GM23338 (cell line): ENCODE results near the gene VSTM1. TPM values are rescaled to one million over a fixed set of nuclear protein-coding genes. Genes with fewer than 3 reads are reported as not detected.
A peak's percentile ranks its signal among the peaks of the same experiment; 100 is the strongest.

Source experiments
- ATAC-seq: fragments of 200-7000 bp; cut with Tn5 transposase; 3 replicates; pipeline ENCODE4 v1.9.1; 2020
- DNase-seq: peaks from one replicate; pipeline ENCODE4 v3.0.0-alpha.2; 2015; ENCODE audit warnings: low spot score
- H2AFZ ChIP-seq: fragments of 200-600 bp; sonication (generic); 2 replicates; pipeline ENCODE4 v1.8.0; 2016; ENCODE audit warnings: antibody characterized with exemption, mild to moderate bottlenecking, moderate library complexity
- H3F3A ChIP-seq: fragments of 200-600 bp; sonication (generic); replicated peaks from 2 replicates; pipeline ENCODE4 v1.8.0; 2017; ENCODE audit warnings: antibody characterized with exemption, mixed run types, low read depth
- H3K27ac ChIP-seq: fragments of 200-600 bp; sonication (generic); 2 replicates; pipeline ENCODE4 v1.6.1; 2016; ENCODE audit warnings: low read depth
- H3K27me3 ChIP-seq: fragments of 200-600 bp; sonication (generic); 2 replicates; pipeline ENCODE4 v1.8.0; 2016; ENCODE audit warnings: mild to moderate bottlenecking, mixed run types, moderate library complexity; ENCODE audit not compliant: insufficient read depth
- H3K36me3 ChIP-seq: fragments of 200-600 bp; sonication (generic); 2 replicates; pipeline ENCODE4 v1.8.0; 2016; ENCODE audit warnings: mild to moderate bottlenecking; ENCODE audit not compliant: insufficient read depth
- H3K4me1 ChIP-seq: fragments of 200-600 bp; sonication (generic); 2 replicates; pipeline ENCODE4 v1.8.0; 2016; ENCODE audit warnings: mild to moderate bottlenecking, moderate library complexity; ENCODE audit not compliant: insufficient read depth
- H3K4me2 ChIP-seq: fragments of 200-600 bp; sonication (generic); 2 replicates; pipeline ENCODE4 v1.7.1; 2017; ENCODE audit warnings: mixed run types
- H3K4me3 ChIP-seq: fragments of 200-600 bp; sonication (generic); 2 replicates; pipeline ENCODE4 v1.6.1; 2016; ENCODE audit warnings: mixed run types
- H3K79me2 ChIP-seq: fragments of 200-600 bp; sonication (generic); replicated peaks from 2 replicates; pipeline ENCODE4 v1.8.0; 2017; ENCODE audit warnings: mild to moderate bottlenecking; ENCODE audit not compliant: insufficient read depth
- H3K9me2 ChIP-seq: fragments of 200-600 bp; sonication (generic); 2 replicates; pipeline ENCODE4 v1.8.0; 2017; ENCODE audit not compliant: insufficient read depth
- H4K20me1 ChIP-seq: fragments of 200-600 bp; sonication (generic); replicated peaks from 2 replicates; pipeline ENCODE4 v1.8.0; 2017; ENCODE audit warnings: mild to moderate bottlenecking; ENCODE audit not compliant: insufficient read depth
- H3K27ac Mint-ChIP-seq: 2 replicates; pipeline ENCODE4 v1.8.0; 2020; ENCODE audit warnings: inconsistent platforms, mild to moderate bottlenecking, moderate library complexity, mixed read lengths
- H3K27me3 Mint-ChIP-seq: 3 replicates; pipeline ENCODE4 v1.8.0; 2022; ENCODE audit warnings: low read depth, mild to moderate bottlenecking, moderate library complexity, mixed read lengths, inconsistent platforms; ENCODE audit not compliant: insufficient read depth, poor library complexity
- H3K36me3 Mint-ChIP-seq: 3 replicates; pipeline ENCODE4 v1.8.0; 2021; ENCODE audit warnings: low read depth, mild to moderate bottlenecking, inconsistent platforms, moderate library complexity, mixed read lengths
- H3K4me1 Mint-ChIP-seq: 3 replicates; pipeline ENCODE4 v1.8.0; 2020; ENCODE audit warnings: mild to moderate bottlenecking, inconsistent platforms, mixed read lengths
- H3K4me3 Mint-ChIP-seq: 3 replicates; pipeline ENCODE4 v1.8.0; 2021; ENCODE audit warnings: moderate library complexity, mild to moderate bottlenecking, inconsistent platforms, mixed read lengths
- H3K9me3 Mint-ChIP-seq: 3 replicates; pipeline ENCODE4 v1.8.0; 2020; ENCODE audit warnings: moderate library complexity, mild to moderate bottlenecking, inconsistent platforms, mixed read lengths
- CREB1 ChIP-seq: fragments of 250-450 bp; sonication (Bioruptor Pico); IDR thresholded peaks from 2 replicates; pipeline ENCODE4 v1.5.0; 2020; ENCODE audit warnings: low read depth, mild to moderate bottlenecking, moderate library complexity
- EZH2phosphoT487 ChIP-seq: fragments of 200-600 bp; sonication (generic); IDR thresholded peaks from one replicate; pipeline ENCODE4 v1.8.1; 2018; ENCODE audit warnings: antibody characterized with exemption; ENCODE audit not compliant: unreplicated experiment
- NANOG ChIP-seq: IDR thresholded peaks from 2 replicates; pipeline ENCODE4 v1.6.1; 2016; ENCODE audit warnings: antibody characterized with exemption, borderline replicate concordance
- POLR2AphosphoS5 ChIP-seq: IDR thresholded peaks from 2 replicates; pipeline ENCODE4 v1.6.1; 2016; ENCODE audit warnings: antibody characterized with exemption, low read depth
- STAT1 ChIP-seq: IDR thresholded peaks from one replicate; pipeline ENCODE4 v1.6.1; 2016; ENCODE audit warnings: antibody characterized with exemption; ENCODE audit not compliant: unreplicated experiment
- ZNF114 ChIP-seq: fragments of 250-450 bp; sonication (Bioruptor Pico); IDR thresholded peaks from 2 replicates; pipeline ENCODE4 v1.5.0; 2020; ENCODE audit warnings: mild to moderate bottlenecking, moderate library complexity
- ZNF331 ChIP-seq: fragments of 250-450 bp; sonication (Bioruptor Pico); IDR thresholded peaks from 2 replicates; pipeline ENCODE4 v1.5.0; 2020; ENCODE audit warnings: low read depth, mild to moderate bottlenecking, moderate library complexity
- polyA plus RNA-seq: library from polyadenylated mRNA; unstranded; fragments of >200 nt; fragmentation: Nextera tagmentation; extraction: Ambion mirVana; gene quantifications from 2 replicates; pipeline ENCODE4 v1.2.1, GENCODE V29; 2016
- total RNA-seq: library from RNA; depleted of rRNA; stranded (reverse); fragments of >200 nt; shearing (Covaris generic); gene quantifications from 2 replicates; pipeline ENCODE4 v1.2.3, GENCODE V29; 2014
- TF ChIP-seq, protein P1 (sequence below): IDR thresholded peaks from one replicate; pipeline ENCODE4 v1.6.1; 2018; ENCODE audit warnings: antibody characterized with exemption; ENCODE audit not compliant: unreplicated experiment
- TF ChIP-seq, protein P2 (sequence below): IDR thresholded peaks from 2 replicates; pipeline ENCODE4 v1.6.1; 2016; ENCODE audit warnings: antibody characterized with exemption
- TF ChIP-seq, protein P3 (sequence below), 2 experiments: fragments of 200-600 bp in 1 of 2; sonication (generic) in 1 of 2; conservative IDR thresholded peaks; 2 replicates each; pipeline versions ENCODE4 v1.5.1 to v1.6.1; 2016 to 2017; ENCODE audit warnings: antibody characterized with exemption in 2 of 2, low read depth in 2 of 2, mild to moderate bottlenecking in 2 of 2, moderate library complexity in 1 of 2
- TF ChIP-seq, protein P4 (sequence below): fragments of 250-450 bp; sonication (Bioruptor Pico); IDR thresholded peaks from 2 replicates; pipeline ENCODE4 v1.5.0; 2020; ENCODE audit warnings: mild to moderate bottlenecking, moderate library complexity

The VSTM1 gene
- total and polyA plus RNA-seq, 2 experiments from 2014 or later: not detected

DNA sequence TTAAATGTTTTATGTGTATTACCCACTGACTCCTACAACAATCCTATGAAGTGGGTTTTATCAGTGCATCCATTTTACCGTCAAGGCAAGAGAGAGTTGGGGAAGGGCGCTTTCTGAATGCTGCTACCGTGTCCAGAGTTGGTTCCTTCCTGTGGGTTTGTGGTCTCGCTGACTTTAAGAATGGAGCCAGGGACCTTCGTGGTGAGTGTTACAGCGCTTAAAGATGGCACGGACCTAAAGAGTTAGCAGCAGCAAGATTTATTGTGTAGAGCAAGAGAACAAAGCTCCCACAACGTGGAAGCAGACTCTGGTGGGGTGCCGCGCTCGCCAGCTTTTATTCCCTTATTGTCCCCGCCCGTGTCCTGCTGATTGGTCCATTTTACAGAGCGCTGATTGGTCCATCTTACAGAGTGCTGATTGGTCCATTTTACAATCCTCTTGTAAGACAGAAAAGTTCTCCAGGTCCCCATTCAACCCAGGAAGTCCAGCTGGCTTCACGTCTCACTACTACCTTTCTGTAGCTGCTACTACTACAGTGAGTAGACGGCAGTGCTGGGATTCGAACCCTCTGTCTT lies 30.8 kb upstream of the VSTM1 start:
- Mint-ChIP-seq H3K27ac (no peak overlapping the region), H3K9me3 (peaks cover 10% of the 10 kb centered on the region), H3K4me3 (peak overlapping the region; percentile 10; the same call in 1 of the 3 replicates), H3K4me1 (no peaks in the 10 kb centered on the region; the same call in none of the 3 replicates), H3K36me3 (peaks cover 7% of the 10 kb centered on the region; the same call in 1 of the 3 replicates), H3K27me3 (peaks cover 38% of the 10 kb centered on the region)
- Histone ChIP-seq H3K4me3 (no peak overlapping the region), H4K20me1 (no peaks in the 10 kb centered on the region), H3F3A (peaks cover 9% of the 10 kb centered on the region; the same call in 1 of the 2 replicates), H3K9me2 (no peaks in the 10 kb centered on the region), H2AFZ (no peak overlapping the region), H3K4me2 (no peak overlapping the region), H3K79me2 (no peaks in the 10 kb centered on the region), H3K27me3 (peaks cover 41% of the 10 kb centered on the region), H3K27ac (no peak overlapping the region), H3K36me3 (no peaks in the 10 kb centered on the region), H3K4me1 (peaks cover 6% of the 10 kb centered on the region; the same call in 1 of the 2 replicates)
- TF ChIP-seq CREB1 (CRISPR knock-in tag): no peak
- TF ChIP-seq POLR2AphosphoS5: no peak
- no peak for TF ChIP-seq EZH2phosphoT487
- no peak for TF ChIP-seq ZNF114
- TF ChIP-seq, protein P1, sequence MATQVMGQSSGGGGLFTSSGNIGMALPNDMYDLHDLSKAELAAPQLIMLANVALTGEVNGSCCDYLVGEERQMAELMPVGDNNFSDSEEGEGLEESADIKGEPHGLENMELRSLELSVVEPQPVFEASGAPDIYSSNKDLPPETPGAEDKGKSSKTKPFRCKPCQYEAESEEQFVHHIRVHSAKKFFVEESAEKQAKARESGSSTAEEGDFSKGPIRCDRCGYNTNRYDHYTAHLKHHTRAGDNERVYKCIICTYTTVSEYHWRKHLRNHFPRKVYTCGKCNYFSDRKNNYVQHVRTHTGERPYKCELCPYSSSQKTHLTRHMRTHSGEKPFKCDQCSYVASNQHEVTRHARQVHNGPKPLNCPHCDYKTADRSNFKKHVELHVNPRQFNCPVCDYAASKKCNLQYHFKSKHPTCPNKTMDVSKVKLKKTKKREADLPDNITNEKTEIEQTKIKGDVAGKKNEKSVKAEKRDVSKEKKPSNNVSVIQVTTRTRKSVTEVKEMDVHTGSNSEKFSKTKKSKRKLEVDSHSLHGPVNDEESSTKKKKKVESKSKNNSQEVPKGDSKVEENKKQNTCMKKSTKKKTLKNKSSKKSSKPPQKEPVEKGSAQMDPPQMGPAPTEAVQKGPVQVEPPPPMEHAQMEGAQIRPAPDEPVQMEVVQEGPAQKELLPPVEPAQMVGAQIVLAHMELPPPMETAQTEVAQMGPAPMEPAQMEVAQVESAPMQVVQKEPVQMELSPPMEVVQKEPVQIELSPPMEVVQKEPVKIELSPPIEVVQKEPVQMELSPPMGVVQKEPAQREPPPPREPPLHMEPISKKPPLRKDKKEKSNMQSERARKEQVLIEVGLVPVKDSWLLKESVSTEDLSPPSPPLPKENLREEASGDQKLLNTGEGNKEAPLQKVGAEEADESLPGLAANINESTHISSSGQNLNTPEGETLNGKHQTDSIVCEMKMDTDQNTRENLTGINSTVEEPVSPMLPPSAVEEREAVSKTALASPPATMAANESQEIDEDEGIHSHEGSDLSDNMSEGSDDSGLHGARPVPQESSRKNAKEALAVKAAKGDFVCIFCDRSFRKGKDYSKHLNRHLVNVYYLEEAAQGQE: no peak
- TF ChIP-seq ZNF331 (CRISPR knock-in tag): no peak
- TF ChIP-seq, protein P2, sequence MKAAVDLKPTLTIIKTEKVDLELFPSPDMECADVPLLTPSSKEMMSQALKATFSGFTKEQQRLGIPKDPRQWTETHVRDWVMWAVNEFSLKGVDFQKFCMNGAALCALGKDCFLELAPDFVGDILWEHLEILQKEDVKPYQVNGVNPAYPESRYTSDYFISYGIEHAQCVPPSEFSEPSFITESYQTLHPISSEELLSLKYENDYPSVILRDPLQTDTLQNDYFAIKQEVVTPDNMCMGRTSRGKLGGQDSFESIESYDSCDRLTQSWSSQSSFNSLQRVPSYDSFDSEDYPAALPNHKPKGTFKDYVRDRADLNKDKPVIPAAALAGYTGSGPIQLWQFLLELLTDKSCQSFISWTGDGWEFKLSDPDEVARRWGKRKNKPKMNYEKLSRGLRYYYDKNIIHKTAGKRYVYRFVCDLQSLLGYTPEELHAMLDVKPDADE: no peak
- TF ChIP-seq, protein P3, sequence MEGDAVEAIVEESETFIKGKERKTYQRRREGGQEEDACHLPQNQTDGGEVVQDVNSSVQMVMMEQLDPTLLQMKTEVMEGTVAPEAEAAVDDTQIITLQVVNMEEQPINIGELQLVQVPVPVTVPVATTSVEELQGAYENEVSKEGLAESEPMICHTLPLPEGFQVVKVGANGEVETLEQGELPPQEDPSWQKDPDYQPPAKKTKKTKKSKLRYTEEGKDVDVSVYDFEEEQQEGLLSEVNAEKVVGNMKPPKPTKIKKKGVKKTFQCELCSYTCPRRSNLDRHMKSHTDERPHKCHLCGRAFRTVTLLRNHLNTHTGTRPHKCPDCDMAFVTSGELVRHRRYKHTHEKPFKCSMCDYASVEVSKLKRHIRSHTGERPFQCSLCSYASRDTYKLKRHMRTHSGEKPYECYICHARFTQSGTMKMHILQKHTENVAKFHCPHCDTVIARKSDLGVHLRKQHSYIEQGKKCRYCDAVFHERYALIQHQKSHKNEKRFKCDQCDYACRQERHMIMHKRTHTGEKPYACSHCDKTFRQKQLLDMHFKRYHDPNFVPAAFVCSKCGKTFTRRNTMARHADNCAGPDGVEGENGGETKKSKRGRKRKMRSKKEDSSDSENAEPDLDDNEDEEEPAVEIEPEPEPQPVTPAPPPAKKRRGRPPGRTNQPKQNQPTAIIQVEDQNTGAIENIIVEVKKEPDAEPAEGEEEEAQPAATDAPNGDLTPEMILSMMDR (conservative IDR thresholded peaks at IDR 0.05; ENCODE audit: low read depth in 2 of 2): no peak
- no peak for TF ChIP-seq NANOG
- TF ChIP-seq, protein P4, sequence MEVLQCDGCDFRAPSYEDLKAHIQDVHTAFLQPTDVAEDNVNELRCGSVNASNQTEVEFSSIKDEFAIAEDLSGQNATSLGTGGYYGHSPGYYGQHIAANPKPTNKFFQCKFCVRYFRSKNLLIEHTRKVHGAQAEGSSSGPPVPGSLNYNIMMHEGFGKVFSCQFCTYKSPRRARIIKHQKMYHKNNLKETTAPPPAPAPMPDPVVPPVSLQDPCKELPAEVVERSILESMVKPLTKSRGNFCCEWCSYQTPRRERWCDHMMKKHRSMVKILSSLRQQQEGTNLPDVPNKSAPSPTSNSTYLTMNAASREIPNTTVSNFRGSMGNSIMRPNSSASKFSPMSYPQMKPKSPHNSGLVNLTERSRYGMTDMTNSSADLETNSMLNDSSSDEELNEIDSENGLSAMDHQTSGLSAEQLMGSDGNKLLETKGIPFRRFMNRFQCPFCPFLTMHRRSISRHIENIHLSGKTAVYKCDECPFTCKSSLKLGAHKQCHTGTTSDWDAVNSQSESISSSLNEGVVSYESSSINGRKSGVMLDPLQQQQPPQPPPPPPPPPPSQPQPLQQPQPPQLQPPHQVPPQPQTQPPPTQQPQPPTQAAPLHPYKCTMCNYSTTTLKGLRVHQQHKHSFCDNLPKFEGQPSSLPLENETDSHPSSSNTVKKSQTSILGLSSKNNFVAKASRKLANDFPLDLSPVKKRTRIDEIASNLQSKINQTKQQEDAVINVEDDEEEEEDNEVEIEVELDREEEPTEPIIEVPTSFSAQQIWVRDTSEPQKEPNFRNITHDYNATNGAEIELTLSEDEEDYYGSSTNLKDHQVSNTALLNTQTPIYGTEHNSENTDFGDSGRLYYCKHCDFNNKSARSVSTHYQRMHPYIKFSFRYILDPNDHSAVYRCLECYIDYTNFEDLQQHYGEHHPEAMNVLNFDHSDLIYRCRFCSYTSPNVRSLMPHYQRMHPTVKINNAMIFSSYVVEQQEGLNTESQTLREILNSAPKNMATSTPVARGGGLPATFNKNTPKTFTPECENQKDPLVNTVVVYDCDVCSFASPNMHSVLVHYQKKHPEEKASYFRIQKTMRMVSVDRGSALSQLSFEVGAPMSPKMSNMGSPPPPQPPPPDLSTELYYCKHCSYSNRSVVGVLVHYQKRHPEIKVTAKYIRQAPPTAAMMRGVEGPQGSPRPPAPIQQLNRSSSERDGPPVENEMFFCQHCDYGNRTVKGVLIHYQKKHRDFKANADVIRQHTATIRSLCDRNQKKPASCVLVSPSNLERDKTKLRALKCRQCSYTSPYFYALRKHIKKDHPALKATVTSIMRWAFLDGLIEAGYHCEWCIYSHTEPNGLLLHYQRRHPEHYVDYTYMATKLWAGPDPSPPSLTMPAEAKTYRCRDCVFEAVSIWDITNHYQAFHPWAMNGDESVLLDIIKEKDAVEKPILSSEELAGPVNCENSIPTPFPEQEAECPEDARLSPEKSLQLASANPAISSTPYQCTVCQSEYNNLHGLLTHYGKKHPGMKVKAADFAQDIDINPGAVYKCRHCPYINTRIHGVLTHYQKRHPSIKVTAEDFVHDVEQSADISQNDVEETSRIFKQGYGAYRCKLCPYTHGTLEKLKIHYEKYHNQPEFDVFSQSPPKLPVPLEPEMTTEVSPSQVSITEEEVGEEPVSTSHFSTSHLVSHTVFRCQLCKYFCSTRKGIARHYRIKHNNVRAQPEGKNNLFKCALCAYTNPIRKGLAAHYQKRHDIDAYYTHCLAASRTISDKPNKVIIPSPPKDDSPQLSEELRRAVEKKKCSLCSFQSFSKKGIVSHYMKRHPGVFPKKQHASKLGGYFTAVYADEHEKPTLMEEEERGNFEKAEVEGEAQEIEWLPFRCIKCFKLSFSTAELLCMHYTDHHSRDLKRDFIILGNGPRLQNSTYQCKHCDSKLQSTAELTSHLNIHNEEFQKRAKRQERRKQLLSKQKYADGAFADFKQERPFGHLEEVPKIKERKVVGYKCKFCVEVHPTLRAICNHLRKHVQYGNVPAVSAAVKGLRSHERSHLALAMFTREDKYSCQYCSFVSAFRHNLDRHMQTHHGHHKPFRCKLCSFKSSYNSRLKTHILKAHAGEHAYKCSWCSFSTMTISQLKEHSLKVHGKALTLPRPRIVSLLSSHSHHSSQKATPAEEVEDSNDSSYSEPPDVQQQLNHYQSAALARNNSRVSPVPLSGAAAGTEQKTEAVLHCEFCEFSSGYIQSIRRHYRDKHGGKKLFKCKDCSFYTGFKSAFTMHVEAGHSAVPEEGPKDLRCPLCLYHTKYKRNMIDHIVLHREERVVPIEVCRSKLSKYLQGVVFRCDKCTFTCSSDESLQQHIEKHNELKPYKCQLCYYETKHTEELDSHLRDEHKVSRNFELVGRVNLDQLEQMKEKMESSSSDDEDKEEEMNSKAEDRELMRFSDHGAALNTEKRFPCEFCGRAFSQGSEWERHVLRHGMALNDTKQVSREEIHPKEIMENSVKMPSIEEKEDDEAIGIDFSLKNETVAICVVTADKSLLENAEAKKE (CRISPR knock-in tag): no peak
- no peak for TF ChIP-seq STAT1
- ATAC-seq: no peak
- peak; percentile 14 for DNase-seq
